Transverse colon (tissue), 4 donors: ENCODE data around the gene WT1. TPM values are rescaled to one million over a fixed set of nuclear protein-coding genes. Genes with fewer than 3 reads are reported as not detected.

Experiments used
- DNase-seq: peaks from one replicate; pipeline ENCODE4 v3.0.0-alpha.2; 2019
- H3K27ac ChIP-seq, 4 donors: fragments of 200-600 bp; sonication (generic); 2 replicates each; pipeline ENCODE4 v1.5.1; 2016 to 2018; ENCODE audit warnings: inconsistent platforms in 4 of 4
- H3K27me3 ChIP-seq: fragments of 200-600 bp; sonication (generic); 2 replicates; pipeline ENCODE4 v1.5.1; 2017; ENCODE audit warnings: inconsistent platforms
- H3K36me3 ChIP-seq, 4 donors: fragments of 200-600 bp; sonication (generic); 2 replicates each; pipeline ENCODE4 v1.5.1; 2017 to 2019; ENCODE audit warnings: inconsistent platforms in 4 of 4
- H3K4me1 ChIP-seq, 4 donors: fragments of 200-600 bp; sonication (generic); 2 replicates each; pipeline ENCODE4 v1.5.1; 2017 to 2020; ENCODE audit warnings: inconsistent platforms in 4 of 4
- H3K4me3 ChIP-seq, 4 donors: fragments of 200-600 bp; sonication (generic); 1 replicate in 1 of 4; 2 replicates in 3 of 4; pipeline versions ENCODE4 v1.5.1 to v1.6.1; 2017 to 2019; ENCODE audit warnings: inconsistent platforms in 4 of 4
- H3K9me3 ChIP-seq, 2 donors: fragments of 200-600 bp; sonication (generic); 2 replicates each; pipeline ENCODE4 v1.5.1; 2017 to 2019; ENCODE audit warnings: inconsistent platforms in 2 of 2
- CTCF ChIP-seq, 5 experiments: fragments of 200-600 bp in 3 of 5; fragments of 450-650 bp in 2 of 5; sonication (generic) in 3 of 5; IDR thresholded peaks; 1 replicate in 2 of 5; 2 replicates in 3 of 5; pipeline ENCODE4 v1.5.1; 2016 to 2017; ENCODE audit warnings: antibody characterized with exemption in 5 of 5, inconsistent platforms in 3 of 5, mild to moderate bottlenecking in 2 of 5, moderate library complexity in 1 of 5
- EP300 ChIP-seq: sonication (generic); formaldehyde crosslinking; IDR thresholded peaks from one replicate; pipeline ENCODE4 v1.6.1; 2017; ENCODE audit warnings: antibody characterized with exemption, low read depth
- POLR2A ChIP-seq: fragments of 450-650 bp; IDR thresholded peaks from one replicate; pipeline ENCODE4 v1.6.1; 2016; ENCODE audit warnings: antibody characterized with exemption, mild to moderate bottlenecking, moderate library complexity
- POLR2AphosphoS5 ChIP-seq, 3 donors: sonication (generic); formaldehyde crosslinking; IDR thresholded peaks; one replicate each; pipeline ENCODE4 v1.6.1; 2016; ENCODE audit warnings: antibody characterized with exemption in 3 of 3
- WGBS, 2 donors: methylation state at CpG; one replicate each; pipeline ENCODE4 v1.1.5; 2018; ENCODE audit warnings: low coverage in 1 of 2; 5-methylcytosine and 5-hydroxymethylcytosine counted together
- in situ Hi-C, 4 donors: fragments of 200-750 bp; cut with MboI; loops; one replicate each; pipeline versions ENCODE4 v1.15.0 to v1.15.1; 2017; ENCODE audit warnings: low sequenced_read_pairs in 3 of 4, low pct_ligation_motif_present in 1 of 4, low pct_unique_long_range_greater_than_20kb in 1 of 4
- intact Hi-C: fragments of 100-400 bp; cut with DNase I; formaldehyde crosslinking; loops from one replicate; pipeline ENCODE4 v1.15.1; 2023; ENCODE audit warnings: low total_unique reads
- total RNA-seq, 4 donors: library from RNA; depleted of rRNA; stranded (reverse); fragments of >200 nt; gene quantifications; one replicate each; pipeline ENCODE4 v1.1.0, GENCODE V29; 2016

The WT1 gene
- total RNA-seq, 4 donors from 2014 or later, result 0.55 to 3.0 (median 0.95) TPM; not detected in 1

GRCh38 chr11:32348502-32348901 is 86.8 kb downstream of the WT1 start:
- no peaks in the 10 kb centered on the region for H3K4me1 ChIP-seq
- H3K27ac ChIP-seq, result no peak overlapping the region
- in situ Hi-C loops (loop anchor here in 1 of 4 donors (25.0 kb wide), 1 partner anchor 439 kb away; the partner anchor contains the start of gene CCDC73), intact Hi-C loops (no loop called here)
- TF ChIP-seq EP300, result no peak
- TF ChIP-seq POLR2A, result no peak
- no peak for TF ChIP-seq POLR2AphosphoS5 (IDR thresholded peaks at IDR 0.05)
- TF ChIP-seq CTCF (IDR thresholded peaks at IDR 0.05), result no peak
- H3K4me3 ChIP-seq, result no peak overlapping the region
- no peaks in the 10 kb centered on the region for H3K27me3 ChIP-seq
- DNase-seq, result no peak
- WGBS, 2 donors, result 30 to 95% methylated on average over 1 of the region's 1 CpG
- H3K9me3 ChIP-seq, result no peaks in the 10 kb centered on the region
- H3K36me3 ChIP-seq, result no peaks in the 10 kb centered on the region

- Histone ChIP-seq H3K4me3 (no peak overlapping the region), H3K4me1 (no peaks in the 10 kb centered on the region), H3K9me3 (no peaks in the 10 kb centered on the region), H3K27ac (no peak overlapping the region), H3K27me3 (no peaks in the 10 kb centered on the region), H3K36me3 (no peaks in the 10 kb centered on the region)
- in situ Hi-C loops (loop anchor here in 1 of 4 donors (25.0 kb wide), 1 partner anchor 442 kb away; the partner anchor contains the start of gene CCDC73), intact Hi-C loops (no loop called here)
- WGBS, 2 donors, result 59% methylated on average over 5 of the region's 5 CpGs
- no peak for TF ChIP-seq CTCF (IDR thresholded peaks at IDR 0.05)
- TF ChIP-seq EP300, result no peak
- TF ChIP-seq POLR2AphosphoS5 (IDR thresholded peaks at IDR 0.05), result no peak
- no peak for TF ChIP-seq POLR2A
- no peak for DNase-seq
Measured at GRCh38 chr11:32344946-32345345, 90.4 kb downstream of the WT1 start.

- no peaks in the 10 kb centered on the region for H3K4me1 ChIP-seq
- in situ Hi-C loops (loop anchor here in 1 of 4 donors (25.0 kb wide), 1 partner anchor 444 kb away; the partner anchor contains the start of gene CCDC73), intact Hi-C loops (no loop called here)
- no peaks in the 10 kb centered on the region for H3K36me3 ChIP-seq
- no peak for DNase-seq
- no peak overlapping the region for H3K4me3 ChIP-seq
- 55 to 84% methylated on average over 1 to 3 of the region's 3 CpGs for WGBS, 2 donors
- TF ChIP-seq POLR2AphosphoS5 (IDR thresholded peaks at IDR 0.05), result no peak
- TF ChIP-seq CTCF (IDR thresholded peaks at IDR 0.05), result no peak
- TF ChIP-seq POLR2A, result no peak
- TF ChIP-seq EP300, result no peak
- H3K27me3 ChIP-seq, result no peaks in the 10 kb centered on the region
- no peaks in the 10 kb centered on the region for H3K9me3 ChIP-seq
- no peak overlapping the region for H3K27ac ChIP-seq
Measured at GRCh38 chr11:32343325-32344008, 91.9 kb downstream of the WT1 start.

GRCh38 chr11:32341620-32342613 is 93.4 kb downstream of the WT1 start:
- TF ChIP-seq POLR2AphosphoS5 (IDR thresholded peaks at IDR 0.05) (no peak), EP300 (no peak), POLR2A (no peak), CTCF (IDR thresholded peaks at IDR 0.05) (no peak)
- Histone ChIP-seq H3K4me1 (no peaks in the 10 kb centered on the region), H3K9me3 (no peaks in the 10 kb centered on the region), H3K4me3 (no peak overlapping the region), H3K27ac (no peak overlapping the region), H3K27me3 (no peaks in the 10 kb centered on the region), H3K36me3 (no peaks in the 10 kb centered on the region)
- intact Hi-C loops (no loop called here), in situ Hi-C loops (loop anchor here in 1 of 4 donors (25.0 kb wide), 1 partner anchor 445 kb away; the partner anchor contains the start of gene CCDC73)
- 84 to 89% methylated on average over 10 of the region's 10 CpGs for WGBS, 2 donors
- DNase-seq, result no peak
